ENCODE measurements around the gene MGMT.
"Not testable (repeated sequence)": the region's sequence is repeated elsewhere in the genome, so short reads cannot be mapped to it uniquely, and the experiment has no call there.

MGMT gene

DNA sequence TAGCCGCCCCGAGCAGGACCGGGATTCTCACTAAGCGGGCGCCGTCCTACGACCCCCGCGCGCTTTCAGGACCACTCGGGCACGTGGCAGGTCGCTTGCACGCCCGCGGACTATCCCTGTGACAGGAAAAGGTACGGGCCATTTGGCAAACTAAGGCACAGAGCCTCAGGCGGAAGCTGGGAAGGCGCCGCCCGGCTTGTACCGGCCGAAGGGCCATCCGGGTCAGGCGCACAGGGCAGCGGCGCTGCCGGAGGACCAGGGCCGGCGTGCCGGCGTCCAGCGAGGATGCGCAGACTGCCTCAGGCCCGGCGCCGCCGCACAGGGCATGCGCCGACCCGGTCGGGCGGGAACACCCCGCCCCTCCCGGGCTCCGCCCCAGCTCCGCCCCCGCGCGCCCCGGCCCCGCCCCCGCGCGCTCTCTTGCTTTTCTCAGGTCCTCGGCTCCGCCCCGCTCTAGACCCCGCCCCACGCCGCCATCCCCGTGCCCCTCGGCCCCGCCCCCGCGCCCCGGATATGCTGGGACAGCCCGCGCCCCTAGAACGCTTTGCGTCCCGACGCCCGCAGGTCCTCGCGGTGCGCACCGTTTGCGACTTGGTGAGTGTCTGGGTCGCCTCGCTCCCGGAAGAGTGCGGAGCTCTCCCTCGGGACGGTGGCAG is at the start of gene MGMT:
TSS of gene MGMT (plus strand) at position 539 of the 656 bp plus-strand sequence.
- DNase-seq (ENCODE audit: low spot score): peak; percentile 68

DNA sequence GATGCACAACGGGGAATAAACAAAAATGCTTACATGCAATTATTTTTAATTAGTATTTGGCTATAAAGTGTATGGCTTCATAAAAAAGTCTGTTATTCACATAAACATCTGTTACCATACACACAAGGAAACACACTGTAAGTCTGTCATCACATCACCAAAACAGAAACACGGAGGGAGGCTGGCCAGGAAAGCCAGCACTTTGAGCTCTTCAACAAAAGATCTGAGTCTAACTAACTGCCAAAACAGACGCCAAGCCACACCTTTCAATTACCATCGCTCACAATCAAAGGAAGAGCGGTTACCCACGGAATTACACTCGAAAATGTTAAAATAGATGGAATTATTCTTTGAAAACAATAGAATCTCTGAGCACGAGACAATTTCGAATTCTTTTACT is 49.2 kb upstream of the MGMT start:
- no peak for DNase-seq (ENCODE audit: low spot score)

DNA sequence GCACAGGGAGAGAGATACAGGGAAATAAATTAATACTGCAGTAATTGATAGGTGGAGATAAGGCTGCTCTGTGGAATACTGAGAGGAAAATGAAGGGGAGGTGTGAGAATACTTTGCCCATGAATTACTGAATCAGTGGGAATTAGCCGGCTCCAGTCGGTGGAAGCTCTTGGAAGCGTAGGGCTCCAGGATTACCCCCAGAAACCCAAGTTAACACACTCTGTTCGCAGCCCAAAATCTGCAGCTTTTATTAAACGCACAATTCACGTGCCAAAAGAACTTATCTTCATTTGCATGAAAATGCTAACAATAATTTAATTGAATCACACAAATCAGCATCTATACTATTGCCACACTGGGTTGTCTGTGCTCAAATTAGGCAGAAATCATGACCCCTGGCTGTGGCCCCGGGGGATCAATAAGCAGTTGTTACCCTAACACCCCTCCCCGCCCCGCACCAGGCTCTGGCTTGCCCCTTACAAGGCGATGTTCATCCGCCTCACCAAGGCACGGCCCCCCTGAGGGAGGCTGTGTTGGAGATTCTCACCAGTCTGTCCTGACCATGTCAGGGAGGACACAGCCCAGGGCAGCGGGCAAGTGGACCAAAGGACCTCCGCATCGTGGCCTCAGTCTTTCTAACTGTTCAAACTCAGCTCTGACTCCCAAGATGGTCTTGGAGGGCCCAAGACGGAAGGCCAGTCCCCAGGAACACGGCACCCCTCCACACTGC is 48.4 kb upstream of the MGMT start:
- DNase-seq (ENCODE audit: low spot score): no peak

DNA sequence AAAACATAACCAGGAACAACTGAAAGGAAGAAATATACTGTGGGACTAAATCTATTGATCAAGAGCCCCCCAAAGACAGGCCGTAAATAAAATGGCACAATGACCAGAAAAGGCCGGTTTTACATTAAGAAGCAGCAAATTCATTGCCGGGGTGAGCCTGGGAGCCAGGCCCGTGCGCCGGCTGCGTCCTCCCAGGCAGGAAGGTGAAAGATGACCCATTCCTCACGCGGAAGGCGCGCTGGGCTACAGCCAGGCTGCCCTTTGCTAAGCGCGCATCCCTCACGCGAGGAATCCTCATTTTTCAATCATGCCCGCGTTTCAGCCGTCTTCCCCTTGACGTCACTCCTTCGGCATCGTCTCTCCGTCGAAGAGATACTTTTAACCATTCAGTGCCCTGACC is 47.6 kb upstream of the MGMT start:
- no peak for DNase-seq (ENCODE audit: low spot score)

DNA sequence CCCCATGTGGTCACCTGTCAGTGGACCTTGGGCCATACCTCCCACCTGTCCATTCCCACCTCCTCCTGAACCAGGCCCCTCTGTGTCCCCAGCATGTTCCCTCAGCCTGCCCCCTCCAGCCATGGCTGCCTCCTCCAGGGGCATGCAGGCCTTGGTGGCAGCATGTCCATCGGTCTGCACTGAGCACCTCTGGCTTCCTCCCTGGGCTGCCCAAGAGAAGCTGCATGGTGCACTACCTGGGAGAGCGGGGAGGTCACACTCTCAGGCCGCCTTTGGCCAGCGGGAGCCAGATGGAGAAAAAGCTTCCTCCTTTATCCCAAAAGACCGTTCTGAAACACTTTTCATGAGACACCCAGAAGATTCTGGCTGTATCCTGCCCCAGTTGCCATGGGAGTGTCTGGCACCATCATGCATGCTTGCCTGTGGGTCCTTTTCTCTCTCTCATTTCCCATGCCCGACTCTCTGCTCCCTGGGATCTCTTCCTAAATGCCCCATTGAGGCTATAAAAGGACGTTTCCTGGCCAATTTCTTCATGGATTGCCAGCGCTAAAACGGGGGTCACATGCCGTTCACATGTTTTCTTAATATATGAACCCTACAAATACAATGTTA is 45.5 kb upstream of the MGMT start:
- DNase-seq (ENCODE audit: low spot score): no peak

DNA sequence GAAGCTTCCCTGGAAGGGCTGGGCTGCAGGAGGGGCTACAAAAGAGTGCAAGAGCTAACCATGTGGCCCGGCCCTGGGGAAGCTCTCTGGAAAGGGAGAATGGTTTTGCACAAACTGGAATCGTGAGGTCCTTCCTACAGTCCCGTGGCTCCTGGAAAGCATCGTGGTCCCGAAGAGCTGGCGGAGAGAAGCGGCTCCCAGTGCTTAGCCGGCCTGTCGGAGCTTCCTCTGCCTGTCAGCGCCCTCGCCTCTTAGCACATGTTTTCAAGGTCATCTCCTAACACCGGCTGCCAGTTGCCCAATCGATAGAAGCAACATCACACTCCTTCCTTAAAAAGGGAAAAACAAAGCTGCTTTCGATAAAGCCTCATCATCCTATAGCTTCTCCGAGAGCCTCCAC is 42.1 kb upstream of the MGMT start:
- DNase-seq (ENCODE audit: low spot score): no peak

DNA sequence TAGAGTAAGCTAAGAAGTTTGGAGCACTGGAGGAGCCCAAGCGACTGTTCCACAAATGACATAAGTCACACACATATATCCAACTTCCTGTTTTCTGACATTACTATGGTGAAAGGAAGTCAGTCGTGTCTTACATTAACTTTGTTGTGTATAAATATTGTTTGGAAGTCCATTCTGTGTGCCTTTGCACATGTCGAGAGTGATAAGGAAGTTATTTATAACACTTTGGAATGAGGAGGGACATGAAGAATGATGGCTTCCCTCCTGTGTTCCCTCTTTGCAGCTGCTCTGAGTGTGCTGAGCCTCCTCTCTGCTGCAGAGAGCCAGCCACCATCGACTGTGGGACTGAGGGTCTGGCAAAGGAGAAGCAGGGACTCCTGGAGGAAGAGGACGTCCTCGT is 40.4 kb upstream of the MGMT start:
- DNase-seq (ENCODE audit: low spot score): no peak

DNA sequence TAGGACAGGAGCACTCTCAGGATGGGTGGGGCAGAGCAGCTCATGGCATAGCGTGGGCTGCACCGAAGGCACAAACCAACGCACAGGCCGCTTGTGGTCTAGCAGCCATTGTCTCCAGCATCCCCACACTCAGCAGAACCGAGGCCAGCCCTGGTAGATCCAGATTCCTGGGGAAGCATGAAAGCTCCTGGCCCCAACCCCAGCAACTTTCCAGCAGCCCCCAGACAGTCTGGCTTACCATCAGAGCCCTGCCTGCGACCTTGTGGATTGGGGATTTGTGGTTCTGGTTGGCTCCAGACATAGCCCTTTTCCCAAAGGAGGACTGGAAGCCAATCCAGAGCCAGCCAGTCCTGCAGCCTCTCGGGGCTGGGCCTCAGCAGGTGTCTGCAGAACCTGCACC is 33.8 kb upstream of the MGMT start:
- DNase-seq (ENCODE audit: low spot score): no peak

DNA sequence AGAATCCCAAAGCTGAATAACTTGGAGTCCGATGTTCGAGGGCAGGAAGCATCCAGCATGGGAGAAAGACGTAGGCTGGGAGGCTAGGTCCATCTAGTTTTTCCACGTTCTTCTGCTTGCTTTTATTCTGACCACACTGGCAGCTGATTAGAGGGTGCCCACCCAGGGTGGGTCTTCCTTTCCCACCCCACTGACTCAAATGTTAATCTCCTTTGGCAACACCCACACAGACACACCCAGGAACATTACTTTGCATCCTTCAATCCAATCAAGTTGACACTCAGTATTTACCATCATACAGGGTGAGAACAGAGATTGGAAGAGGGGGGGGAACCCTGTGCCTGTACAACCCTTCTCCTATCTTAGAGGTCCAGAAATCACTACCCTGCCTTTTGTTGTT is 31.3 kb upstream of the MGMT start:
- DNase-seq (ENCODE audit: low spot score): not testable (repeated sequence)

DNA sequence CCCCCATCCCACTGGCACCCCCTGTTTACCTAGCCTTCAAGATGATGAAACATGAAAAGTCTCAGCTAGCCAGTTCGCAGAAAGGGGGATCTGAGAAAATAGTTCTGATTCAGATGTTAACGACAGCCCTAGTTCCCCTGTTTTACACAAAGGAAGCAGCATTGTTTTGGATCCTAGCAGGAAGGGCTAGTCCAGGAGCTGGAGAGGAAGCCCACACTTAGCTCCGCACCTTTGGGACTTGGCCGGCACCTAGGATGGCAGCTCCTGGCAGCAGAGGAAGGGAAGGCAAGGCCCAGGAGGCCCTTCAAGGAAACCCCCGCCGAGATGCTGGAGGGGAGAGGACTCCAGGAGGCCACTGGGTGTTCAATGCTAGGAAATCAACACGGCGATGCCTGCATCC is 29.0 kb upstream of the MGMT start:
- no peak for DNase-seq (ENCODE audit: low spot score)

DNA sequence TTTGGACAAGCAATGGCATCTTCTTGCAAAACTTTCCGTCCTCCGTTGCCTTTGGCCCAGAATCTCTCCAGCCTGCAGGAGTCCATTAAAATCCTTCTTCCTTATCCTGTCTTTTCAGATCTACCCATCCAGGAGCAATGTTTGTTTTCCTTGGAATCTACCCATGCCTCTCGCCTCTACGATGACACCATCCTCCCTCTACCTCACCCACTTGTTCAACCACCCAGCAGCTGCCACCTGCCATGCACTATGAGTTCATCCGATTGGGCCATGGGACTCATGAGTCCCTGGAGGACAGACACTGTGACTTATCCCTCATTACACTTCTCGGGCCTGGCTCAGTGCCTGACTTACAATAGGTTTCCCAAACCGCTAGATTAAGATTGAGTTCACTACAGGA is 26.8 kb upstream of the MGMT start:
- no peak for DNase-seq (ENCODE audit: low spot score)

DNA sequence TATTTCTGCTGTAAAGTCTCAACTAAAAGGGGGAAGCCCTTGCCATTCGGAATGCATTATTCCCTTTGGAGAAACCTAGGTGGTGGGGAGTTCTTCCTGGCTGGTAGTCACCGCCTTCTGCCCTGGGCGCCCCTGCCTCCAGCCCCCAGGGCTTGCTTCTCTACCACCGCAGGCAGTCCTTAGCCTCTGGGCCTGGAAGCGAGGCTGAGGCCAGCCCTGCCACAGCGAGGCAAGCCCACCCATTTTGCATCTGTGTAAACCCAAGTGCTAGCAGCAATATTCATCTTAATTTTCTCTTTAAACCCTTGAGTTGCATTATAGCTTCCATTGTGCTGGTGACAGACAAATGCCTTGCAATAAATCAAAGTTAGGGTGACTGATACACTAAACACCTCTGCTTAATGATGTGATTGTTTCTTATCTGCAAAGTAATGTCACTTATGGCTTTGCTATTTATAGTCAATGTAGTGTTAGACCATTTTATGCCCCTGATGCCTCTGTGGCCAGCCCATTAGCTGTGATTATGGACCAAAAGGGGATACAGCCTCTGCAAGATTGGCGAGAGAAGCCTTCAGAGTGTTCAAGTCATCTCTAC is 26.2 kb upstream of the MGMT start:
- DNase-seq (ENCODE audit: low spot score): no peak

DNA sequence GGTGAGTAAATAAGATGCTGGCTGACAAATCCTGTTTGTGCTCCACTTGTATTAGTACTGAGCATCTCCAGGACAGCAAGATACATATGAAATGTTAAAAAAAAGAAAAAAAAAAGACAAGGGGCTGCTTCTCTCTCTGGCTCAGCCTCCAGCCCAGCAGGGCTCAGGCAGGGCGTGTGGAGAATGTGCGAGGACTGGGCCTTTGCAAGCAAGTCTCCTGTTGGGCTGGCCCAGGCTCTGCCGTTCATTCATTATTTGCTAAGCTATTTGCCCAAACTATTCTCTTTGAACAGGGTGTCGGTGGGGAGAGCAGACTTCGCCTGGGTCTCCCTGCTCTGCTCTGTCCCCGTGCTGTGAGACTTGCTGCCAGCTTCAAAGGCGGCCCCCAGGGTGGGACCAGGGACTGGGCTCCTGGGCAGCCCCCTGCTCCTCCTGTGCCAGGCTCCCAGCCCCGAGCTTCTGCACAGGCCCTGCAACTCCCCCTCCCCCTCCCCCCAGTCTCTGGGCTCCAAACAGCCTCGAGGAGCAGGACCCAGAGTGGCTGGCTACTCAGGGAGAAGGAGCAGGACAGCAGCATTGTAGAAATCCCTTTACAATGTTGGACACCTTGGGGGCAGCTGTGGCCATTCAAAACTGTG is 25.6 kb upstream of the MGMT start:
- no peak for DNase-seq (ENCODE audit: low spot score)

DNA sequence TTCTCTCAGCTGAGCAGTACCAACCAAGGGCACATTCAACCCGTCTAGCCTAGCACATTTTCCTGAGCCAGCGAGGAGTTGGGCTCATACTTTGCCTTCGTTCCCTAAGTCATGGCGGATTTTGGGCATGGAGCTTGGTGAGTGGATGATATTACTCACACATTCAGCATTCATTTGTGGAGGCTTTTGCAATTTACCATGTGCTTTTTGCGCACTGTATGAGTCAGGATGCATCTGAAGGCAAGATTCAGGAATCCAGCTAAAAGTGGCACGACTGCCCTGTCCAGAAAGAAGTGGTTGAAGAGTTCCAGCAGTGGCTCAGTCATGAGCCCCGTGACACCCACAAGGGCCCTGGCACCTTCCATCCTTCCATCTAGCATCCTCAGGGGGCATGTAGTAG is 24.2 kb upstream of the MGMT start:
- no peak for DNase-seq (ENCODE audit: low spot score)

DNA sequence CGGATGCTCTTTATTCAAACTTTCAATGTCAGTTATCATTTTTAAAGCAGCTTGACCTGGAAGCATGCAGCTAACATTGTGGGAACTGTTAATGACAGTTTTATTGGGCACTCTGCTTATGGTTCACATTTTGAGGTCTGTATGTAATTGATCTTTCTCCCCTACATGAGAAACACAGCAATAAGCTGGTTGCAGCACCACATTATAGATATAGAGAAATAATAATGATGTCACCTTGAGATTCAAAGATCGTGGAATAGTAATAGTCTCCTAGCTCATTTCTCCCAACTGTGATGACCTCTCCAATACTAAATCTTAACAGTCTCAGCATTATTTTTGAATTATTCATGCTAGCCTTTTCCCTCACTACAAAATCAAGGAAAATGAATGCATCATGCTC is 22.7 kb upstream of the MGMT start:
- no peak for DNase-seq (ENCODE audit: low spot score)

DNA sequence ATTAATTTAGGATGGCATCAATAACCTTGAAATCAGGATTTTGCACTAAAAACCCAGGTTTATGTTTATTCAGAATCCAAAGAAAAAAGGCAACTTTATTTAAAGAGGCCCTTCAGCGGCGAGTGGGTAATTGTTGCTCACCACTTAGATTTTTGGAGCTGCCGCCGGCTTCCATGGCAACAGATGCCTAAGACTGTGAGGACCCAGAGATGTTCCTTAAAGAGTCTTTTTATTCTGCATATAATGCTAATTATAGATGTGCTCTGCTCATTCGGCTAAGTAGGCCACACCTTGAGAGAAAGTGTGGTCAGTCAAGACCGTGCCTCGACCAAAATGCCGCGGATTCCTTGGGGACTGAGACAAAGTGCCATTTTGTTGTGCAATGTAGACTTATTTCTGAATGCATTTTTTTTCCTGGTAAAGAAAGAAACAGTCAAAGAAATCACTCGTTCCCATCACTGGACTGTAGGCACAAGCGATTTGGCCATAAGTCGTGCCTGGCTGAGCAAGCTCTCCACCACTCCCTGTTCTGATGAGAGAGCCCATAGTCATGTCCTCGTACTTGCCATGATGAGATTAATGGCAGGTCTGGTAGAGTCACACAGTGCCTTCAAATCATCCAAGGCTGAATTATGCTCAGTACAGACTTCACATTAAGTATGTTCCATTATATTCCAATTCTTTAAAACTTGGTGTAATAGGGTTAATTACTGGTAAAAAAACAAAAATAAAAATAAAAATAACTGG is 21.4 kb upstream of the MGMT start:
- DNase-seq (ENCODE audit: low spot score): no peak

DNA sequence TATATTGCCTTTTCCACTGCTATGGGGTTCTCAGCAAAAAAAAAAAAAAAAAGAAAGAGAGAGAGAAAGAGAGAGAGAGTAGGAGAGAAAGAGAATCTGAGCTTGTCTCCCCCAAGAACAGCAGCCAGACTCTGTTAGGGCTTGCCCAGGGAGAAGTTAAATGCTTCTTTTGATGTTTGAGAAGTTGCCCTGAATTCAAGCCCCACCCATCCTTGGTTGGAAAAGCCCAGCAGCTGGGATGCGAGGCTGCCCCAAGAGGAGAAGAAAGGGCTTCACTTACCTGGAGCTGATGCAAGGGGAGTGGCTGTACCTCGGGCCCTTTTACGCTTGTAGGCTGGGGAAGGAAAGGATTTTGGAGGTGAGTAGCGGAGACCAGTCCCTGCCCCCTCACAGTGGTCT is 20.9 kb upstream of the MGMT start:
- no peak for DNase-seq (ENCODE audit: low spot score)

DNA sequence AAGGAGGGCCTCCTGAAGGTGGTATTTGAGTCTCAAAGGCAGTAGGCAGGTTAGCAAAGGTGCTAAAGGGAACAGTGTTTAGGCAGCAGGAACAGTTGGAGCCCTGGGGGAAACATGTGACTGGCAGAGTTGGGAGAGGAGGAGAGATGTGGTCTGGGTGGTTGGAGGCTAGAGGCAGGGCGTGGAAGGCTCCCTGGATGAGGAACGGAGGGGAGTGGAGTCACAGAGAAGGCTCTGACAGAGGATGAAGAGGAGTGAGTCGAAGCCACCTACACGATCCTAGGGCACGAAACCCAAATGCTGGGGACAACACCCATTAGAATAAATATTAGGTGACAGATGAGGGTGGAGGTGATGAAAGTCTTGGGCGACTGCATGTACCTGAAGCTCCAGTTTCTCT is 19.6 kb upstream of the MGMT start:
- DNase-seq (ENCODE audit: low spot score): no peak

DNA sequence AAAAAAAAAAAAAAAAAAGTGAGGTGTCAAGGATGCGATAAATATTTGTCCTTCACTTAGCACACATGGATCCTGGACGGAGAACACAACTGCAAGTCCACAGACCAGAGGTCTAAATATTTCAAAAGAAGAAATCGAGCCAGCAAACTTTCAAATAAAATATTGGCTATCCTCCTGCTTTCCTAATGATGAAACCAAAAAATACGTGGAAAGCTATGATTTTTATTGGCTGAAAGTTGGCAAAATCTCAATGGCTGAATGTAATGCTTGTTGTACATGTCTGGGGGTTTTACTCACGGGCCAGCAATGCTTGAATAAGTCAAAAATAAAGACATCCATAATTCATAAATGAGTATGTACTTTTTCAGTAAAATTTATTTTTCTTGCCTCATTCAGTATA is 19.0 kb upstream of the MGMT start:
- DNase-seq (ENCODE audit: low spot score): no peak

DNA sequence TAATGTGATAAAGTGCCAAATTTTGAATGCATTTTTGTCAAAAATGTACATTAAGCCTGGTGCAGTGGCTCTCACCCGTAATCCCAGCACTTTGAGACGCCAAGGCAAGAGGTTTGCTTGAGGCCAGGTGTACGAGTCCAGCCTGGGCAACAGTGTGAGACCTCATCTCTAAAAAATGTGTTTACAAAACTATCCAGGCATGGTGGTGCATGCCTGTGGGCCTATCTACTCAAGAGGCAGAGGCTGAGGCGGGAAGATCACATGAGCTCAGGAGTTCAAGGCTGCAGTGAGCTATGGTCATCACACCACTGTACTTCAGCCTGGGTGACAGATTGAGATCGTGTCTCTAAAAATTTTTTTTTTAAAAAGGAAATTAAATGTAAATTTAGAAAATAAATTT is 18.5 kb upstream of the MGMT start:
- no peak for DNase-seq (ENCODE audit: low spot score)

DNA sequence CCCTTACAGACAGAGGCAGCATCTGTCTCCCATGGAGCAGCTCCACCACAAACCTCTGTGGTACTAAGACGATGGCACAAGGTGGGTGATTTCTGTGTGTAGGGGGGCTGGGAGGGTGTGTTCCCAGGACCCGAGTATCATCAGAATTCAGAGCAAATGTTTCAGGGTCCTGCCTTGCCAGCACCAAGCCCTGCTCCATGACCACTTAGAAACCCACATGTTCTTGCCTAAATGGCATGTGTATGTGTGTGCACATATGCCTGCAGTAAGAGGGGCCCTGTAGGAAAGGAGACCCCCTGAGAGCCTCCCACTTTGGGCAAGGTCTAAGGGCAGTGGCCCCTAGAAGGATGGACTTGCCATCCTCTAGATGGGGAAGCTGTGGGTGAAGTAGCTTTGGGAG is 17.1 kb upstream of the MGMT start:
- no peak for DNase-seq (ENCODE audit: low spot score)

DNA sequence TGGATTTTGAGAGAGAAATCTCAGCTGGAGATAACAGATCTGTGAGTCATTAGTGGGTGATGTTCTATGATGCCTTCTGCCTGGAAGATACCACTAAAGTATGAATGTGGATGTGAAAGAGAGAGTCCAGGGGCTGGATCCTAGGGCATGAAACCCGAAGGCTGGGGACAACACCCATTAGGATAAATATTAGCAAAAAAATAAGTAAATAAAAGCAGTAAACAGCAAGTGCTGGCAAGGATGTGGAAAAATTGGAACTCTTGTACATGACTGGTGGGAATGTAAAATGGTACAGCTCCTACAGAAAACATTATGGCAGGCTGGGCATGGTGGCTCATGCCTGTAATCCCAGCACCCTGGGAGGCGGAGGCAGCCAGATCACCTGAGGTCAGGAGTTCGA is 16.6 kb upstream of the MGMT start:
- no peak for DNase-seq (ENCODE audit: low spot score)

Measured in hematopoietic multipotent progenitor cell treated with erythropoietin and hydrocortisone succinate and interleukin-3 and kit ligand, for 17 days (in vitro differentiated cells).